SIG-M5 (cell line): ENCODE results near the gene COG8.
"Not testable (repeated sequence)": the region's sequence is repeated elsewhere in the genome, so short reads cannot be mapped to it uniquely, and the experiment has no call there.

Experiments used
- DNase-seq: peaks from one replicate; lab custom pipeline; 2025; lab: John Stamatoyannopoulos, UW

Gene COG8

DNA sequence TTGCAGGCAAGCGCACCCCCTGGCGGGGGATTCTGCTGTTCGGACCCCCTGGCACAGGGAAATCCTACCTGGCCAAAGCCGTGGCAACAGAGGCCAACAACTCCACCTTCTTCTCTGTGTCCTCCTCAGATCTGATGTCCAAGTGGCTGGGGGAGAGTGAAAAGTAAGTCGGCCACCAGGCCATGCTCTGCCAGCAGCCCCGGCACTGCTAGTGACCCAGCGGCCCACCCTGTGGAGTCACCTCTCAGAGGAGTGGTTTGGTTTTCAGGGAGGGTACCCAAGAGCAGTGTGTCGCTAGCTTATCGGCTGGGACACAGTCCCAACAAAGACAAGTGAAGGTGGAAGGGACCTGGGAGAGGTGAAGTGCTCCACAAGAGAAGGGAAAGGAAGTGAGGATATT, 20.0 kb downstream of the COG8 start:
- no peak for DNase-seq

- DNase-seq, result no peak
These were observed 20.5 kb downstream of the COG8 start for GRCh38 chr16:69318911-69319289.

DNA sequence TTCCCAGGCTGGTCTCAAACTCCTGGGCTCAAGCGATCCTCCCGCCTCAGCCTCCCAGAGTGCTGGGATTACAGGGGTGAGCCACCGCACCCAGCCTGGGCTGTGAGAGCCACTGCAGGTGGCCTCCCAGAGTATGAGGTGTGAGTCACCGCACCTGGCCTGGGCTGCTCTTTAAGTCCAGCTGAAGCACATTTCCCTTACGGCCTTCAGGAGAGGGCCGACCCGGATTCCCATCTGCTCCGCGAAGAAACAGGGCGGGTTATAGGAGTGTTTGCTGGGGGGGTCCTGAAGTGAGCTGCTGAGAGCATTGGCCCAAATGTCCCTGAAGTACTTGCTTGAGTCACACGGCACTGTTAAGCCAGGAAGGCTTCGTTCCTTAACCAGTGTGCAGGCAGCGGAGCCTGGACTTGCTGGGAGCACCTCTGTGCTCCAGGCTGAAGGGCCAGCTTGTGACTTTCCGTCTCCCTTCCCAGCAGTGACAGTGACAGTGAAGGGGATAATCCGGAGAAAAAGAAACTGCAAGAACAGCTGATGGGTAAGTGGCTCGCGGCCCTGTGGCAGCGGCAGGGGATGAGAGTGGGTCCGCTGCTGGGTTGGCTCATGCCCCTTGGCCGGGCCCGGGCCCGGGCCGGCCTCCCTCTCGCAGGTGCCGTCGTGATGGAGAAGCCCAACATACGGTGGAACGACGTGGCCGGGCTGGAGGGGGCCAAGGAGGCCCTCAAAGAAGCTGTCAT, 21.0 kb downstream of the COG8 start:
- no peak for DNase-seq

- DNase-seq, result no peak
These were observed 22.7 kb downstream of the COG8 start for GRCh38 chr16:69316595-69317034.

DNA sequence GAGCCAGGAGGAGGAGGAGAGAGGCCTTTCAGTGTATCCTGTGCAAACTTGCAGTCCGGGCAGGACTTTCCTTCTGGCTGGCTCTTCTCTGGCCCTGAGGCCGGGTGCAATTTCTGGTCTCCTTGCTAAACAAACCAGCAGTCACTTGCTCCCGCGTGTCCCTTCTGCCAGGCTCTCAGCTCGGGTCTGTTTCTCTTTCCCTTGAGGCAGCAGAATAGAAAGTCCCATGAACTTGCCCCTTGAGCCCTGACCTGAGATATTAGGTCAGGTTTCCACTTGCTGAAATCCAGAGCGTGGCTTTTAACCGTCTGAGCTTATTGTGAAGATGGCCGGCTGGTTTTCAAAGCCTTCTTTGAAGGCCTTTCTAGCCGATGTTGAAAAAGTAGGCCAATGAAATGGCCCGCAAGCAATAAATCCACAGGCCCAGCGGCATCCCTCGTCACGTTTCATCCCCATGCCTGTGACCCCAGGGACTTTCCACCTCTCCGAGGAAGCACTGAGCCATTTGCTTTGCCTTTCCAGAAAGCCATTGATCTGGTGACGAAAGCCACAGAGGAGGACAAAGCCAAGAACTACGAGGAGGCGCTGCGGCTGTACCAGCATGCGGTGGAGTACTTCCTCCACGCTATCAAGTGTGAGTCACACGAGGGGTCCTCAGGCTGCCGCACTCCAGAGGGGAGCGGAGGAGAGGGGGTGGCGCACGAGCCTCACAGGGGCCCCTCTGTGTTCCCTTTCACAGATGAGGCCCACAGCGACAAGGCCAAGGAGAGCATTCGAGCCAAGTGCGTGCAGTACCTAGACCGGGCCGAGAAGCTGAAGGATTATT, 23.7 kb downstream of the COG8 start:
- no peak for DNase-seq

GRCh38 chr16:69314534-69314933, 24.8 kb downstream of the COG8 start:
- no peak for DNase-seq

DNA sequence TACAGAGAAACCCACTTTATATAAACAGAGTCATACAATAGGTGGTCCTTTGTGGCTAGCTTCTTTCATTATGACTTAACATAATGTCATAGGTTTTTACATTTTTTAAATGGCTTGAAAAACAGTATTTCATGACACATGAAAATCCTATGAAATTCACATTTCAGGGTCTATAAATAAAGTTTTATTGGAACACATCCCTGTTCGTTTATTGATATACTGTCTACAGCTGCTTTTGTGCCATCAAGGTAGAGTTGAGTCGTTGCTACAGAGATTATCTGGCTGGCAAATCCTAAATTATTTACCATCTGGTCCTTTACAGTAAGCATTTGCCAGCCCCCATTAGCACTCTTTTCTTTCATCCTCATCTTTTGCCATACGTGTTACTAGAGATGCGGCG, 25.9 kb downstream of the COG8 start:
- DNase-seq, result no peak

DNA sequence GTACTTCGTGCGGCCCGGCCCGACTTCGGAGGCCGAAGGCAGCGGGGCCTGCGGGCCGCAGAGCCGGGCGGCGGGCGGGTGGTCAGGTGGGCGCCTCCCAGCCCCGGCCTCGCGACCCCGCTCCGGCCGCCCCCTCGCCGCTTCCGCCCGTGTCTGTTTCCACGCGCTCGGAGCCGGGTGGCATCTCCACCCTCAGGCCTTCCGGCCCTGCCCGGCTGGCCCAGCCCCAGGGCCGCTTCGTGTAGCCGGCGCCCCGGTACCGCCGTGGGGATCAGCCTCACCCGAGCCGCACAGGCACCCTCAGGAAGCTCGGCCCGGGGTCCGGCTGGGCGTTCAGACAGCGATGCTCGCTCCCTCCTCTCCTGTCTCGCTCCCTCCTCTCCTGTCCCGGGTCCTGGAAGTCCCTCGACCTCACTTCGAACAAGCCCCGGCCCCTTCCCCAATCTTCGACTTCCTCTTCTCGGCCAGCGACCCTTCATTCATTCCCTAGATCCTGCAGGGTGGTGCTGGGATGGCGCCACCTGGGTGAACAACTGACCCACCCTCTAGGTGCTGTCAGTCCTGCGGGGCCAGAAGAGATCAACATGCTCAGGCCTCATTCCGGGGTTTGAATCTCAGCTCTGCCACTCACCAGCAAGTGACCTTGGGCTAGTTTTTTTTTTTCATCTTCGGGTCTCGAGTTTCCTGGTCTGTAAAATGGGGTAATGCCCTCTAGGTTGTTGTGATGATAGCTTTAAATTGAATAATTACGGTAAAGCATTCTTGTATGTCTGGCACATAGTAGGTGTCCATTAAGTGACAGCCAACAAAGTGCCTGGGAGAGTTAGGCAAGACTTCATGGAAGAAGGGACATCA, 27.6 kb downstream of the COG8 start:
- no peak for DNase-seq

GRCh38 chr16:69310653-69311532, 28.5 kb downstream of the COG8 start, which contains the start of gene VPS4A:
Gene VPS4A, plus strand, starts transcription at chr16:69311350. Its CDS starts 162 bp downstream, at chr16:69311512.
- DNase-seq, result peak; percentile 59

GRCh38 chr16:69309316-69309715, 30.0 kb downstream of the COG8 start:
- no peak for DNase-seq

DNA sequence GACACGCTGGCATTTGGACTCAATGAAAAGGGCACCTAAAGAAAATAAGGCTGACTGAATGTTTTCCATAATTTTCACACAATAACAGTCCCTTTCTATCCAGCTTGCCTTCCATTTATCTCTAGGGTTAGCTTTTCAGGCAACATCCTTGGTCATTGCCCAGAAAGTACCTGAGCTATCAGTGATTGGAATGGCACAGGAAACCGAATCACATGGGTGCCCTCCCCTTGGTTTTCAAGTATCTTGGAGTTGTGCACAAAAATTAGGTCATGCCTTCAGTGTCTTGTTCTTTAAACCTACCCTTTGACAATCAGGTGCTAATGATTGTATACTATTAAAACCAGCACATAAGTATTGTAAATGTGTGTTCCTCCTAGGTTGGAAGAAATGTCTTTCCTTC, 31.5 kb downstream of the COG8 start:
- no peak for DNase-seq

DNA sequence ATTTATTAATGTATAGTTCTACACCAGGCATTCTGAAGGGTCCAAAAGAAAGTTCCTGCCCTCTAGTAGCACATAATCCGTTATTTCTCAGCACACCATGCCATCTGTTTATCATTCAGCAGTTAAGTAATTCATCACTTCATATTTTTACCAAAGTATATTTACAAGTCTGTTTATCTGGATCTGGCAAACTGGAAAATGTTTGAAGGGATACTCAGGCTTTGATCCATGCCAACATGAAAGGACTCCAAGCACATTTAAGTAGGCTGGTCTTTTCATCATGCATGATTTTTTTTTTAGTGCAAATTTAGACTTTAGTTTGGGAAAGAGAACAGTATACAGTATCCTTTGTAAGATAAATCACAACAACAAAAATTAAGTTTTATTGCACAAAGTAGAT, 32.3 kb downstream of the COG8 start:
- DNase-seq, result no peak

GRCh38 chr16:69306031-69306430, 33.3 kb downstream of the COG8 start:
- no peak for DNase-seq

DNA sequence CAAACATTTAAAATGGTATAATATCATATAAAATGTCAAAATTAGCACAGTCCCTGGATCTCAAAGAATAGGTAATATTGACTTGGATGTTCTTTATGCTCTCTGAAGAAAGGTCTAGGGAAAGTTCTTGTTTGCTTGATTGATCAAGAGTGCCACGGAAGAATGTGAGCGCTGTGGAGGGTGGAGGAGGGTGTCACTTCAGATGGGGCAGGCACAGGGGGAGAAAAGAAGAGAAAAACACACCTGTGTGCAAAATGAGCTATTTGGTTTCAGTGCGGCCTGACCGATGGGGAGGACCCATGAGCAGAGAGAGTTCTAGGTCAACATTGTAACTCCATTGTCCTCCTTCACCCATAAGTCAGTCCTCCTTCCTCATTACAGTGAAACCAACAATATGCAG, 37.1 kb downstream of the COG8 start:
- DNase-seq, result no peak

DNA sequence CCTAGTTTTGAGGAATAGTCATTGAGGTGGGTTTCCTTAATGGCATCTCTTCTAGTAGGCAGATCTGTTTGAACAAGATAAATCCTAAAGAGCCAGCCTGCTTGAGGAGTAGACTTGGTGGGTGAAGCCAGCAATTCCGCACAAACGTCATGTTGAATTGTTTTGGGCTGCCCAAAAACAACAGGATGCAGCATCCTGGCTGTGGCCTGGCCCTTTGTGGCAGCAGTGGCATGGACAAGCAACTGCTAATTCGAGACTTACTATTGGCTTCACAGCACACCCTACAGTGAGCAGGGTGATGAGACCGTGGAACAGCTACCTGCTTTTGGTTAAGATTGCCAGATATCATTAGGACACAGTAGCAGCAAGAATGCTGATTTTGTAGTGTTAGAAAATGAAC, 37.5 kb downstream of the COG8 start:
- no peak for DNase-seq

DNA sequence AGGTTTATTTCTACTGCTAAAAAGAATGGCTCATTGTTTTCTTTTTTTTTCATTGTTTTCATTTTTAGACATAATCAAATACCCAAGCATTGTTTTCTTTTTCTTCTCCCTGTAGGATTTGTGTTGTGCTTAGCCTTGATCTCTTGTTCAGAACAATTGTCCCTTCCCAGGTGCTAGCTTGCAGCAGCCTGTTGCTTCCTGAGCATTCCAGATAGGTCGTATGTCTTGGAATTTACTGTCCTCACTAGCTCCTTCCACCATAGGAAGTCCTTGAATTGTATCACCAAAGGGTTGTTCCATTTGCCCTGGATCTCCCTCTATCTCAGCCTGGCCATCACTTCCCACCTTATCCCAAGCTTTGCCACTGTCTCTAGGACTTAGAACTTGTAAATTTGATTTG, 38.2 kb downstream of the COG8 start:
- DNase-seq, result no peak

GRCh38 chr16:69298261-69298660, 41.1 kb downstream of the COG8 start:
- no peak for DNase-seq

DNA sequence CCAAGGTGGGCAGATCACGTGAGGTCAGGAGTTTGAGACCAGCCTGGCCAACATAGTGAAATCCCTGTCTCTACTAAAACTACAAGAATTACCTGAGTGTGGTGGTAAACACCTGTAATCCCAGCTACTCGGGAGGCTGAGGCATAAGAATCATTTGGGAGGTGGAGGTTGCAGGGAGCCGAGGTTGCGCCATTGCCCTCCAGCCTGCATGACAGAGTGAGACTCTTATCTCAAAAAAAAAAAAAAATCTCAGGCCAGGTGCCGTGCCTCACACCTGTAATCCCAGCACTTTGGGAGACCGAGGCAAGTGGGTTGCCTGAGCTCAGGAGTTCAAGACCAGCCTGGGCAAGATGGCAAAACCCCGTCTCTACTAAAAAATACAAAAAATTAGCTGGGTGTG, 42.6 kb downstream of the COG8 start:
- not testable (repeated sequence) for DNase-seq

- DNase-seq, result no peak
These were observed 45.3 kb downstream of the COG8 start for GRCh38 chr16:69294051-69294450.

DNA sequence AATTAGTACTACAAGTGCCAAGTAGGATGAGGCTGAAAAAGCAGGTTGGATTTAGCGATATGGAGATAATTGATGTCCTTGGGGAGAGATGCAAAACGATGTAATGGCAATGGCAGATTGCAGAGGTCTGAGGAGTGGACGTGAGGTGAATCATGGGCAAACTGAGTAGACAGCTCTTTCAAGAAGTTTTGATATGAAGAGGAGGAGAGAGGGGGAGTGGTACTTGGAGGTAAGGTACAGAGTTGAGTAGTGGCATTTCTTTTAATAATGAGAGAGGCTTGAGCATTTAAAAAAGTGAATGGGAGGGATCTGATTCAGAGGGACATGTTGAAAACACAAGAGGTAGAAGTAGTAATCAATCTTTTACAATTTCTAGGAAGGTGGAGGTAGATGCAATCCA, 46.0 kb downstream of the COG8 start:
- no peak for DNase-seq

- DNase-seq, result not testable (repeated sequence)
These were observed 47.7 kb downstream of the COG8 start for GRCh38 chr16:69291657-69292056.
